Lower leg skin (tissue), 4 donors: ENCODE data around the gene TTC4. TPM values are rescaled to one million over a fixed set of nuclear protein-coding genes. Genes with fewer than 3 reads are reported as not detected.
A peak's percentile ranks its signal among the peaks of the same experiment; 100 is the strongest.

ENCODE experiments used
- DNase-seq, 2 donors: peaks; one replicate each; pipeline ENCODE4 v3.0.0-alpha.2; 2019; ENCODE audit warnings: low spot score in 2 of 2
- H3K4me3 ChIP-seq: fragments of 200-600 bp; sonication (generic); 2 replicates; pipeline ENCODE4 v1.5.1; 2017; ENCODE audit warnings: mild to moderate bottlenecking, low read depth; ENCODE audit not compliant: poor library complexity, severe bottlenecking
- CTCF ChIP-seq, 3 donors: fragments of 450-650 bp; IDR thresholded peaks; one replicate each; pipeline ENCODE4 v1.5.1; 2016; ENCODE audit warnings: antibody characterized with exemption in 3 of 3, mild to moderate bottlenecking in 3 of 3, moderate library complexity in 2 of 3
- POLR2A ChIP-seq, 2 donors: fragments of 450-650 bp; IDR thresholded peaks; one replicate each; pipeline ENCODE4 v1.6.1; 2016 to 2017; ENCODE audit warnings: antibody characterized with exemption in 2 of 2, mild to moderate bottlenecking in 1 of 2, moderate library complexity in 1 of 2
- WGBS, 2 donors: methylation state at CpG; one replicate each; pipeline ENCODE4 v1.1.5; 2018; 5-methylcytosine and 5-hydroxymethylcytosine counted together
- intact Hi-C: fragments of 100-400 bp; cut with DNase I; formaldehyde crosslinking; loops from one replicate; pipeline ENCODE4 v1.15.0; 2023; ENCODE audit warnings: low total_unique reads
- total RNA-seq, 4 donors: library from RNA; depleted of rRNA; stranded (reverse); fragments of >200 nt; gene quantifications; one replicate each; pipeline ENCODE4 v1.1.0, GENCODE V29; 2016

The TTC4 gene
- total RNA-seq, 4 donors from 2014 or later = 15.7 to 21.2 (median 18.3) TPM

GRCh38 chr1:54711536-54711935 lies 4.1 kb upstream of the TTC4 start:
- TF ChIP-seq POLR2A (IDR thresholded peaks at IDR 0.05) = no peak
- no peak for TF ChIP-seq CTCF (IDR thresholded peaks at IDR 0.05)
- peak in 1 of 2 donors; percentile 77 for DNase-seq
- intact Hi-C loops = no loop called here
- no peak overlapping the region for H3K4me3 ChIP-seq
- 93 to 94% methylated on average over 10 of the region's 10 CpGs for WGBS, 2 donors

- 85 to 93% methylated on average over 7 of the region's 7 CpGs for WGBS, 2 donors
- intact Hi-C loops = no loop called here
- DNase-seq = peak in 1 of 2 donors; percentile 83
- TF ChIP-seq CTCF (IDR thresholded peaks at IDR 0.05) (no peak), POLR2A (IDR thresholded peaks at IDR 0.05) (no peak)
- peak overlapping the region; percentile 83 for H3K4me3 ChIP-seq
Measured at GRCh38 chr1:54714881-54715492, 674 bp upstream of the TTC4 start.

- no peak for DNase-seq
- TF ChIP-seq POLR2A (IDR thresholded peaks at IDR 0.05) (no peak), CTCF (IDR thresholded peaks at IDR 0.05) (no peak)
- 35 to 36% methylated on average over 8 of the region's 8 CpGs for WGBS, 2 donors
- peak overlapping the region; percentile 83 for H3K4me3 ChIP-seq
- intact Hi-C loops = no loop called here
Measured at GRCh38 chr1:54716299-54717047, 812 bp downstream of the TTC4 start.

- no peak for DNase-seq
- no peak overlapping the region for H3K4me3 ChIP-seq
- intact Hi-C loops = no loop called here
- TF ChIP-seq CTCF (IDR thresholded peaks at IDR 0.05) (no peak), POLR2A (IDR thresholded peaks at IDR 0.05) (no peak)
Measured at GRCh38 chr1:54721719-54722118, 6.1 kb downstream of the TTC4 start.

DNA sequence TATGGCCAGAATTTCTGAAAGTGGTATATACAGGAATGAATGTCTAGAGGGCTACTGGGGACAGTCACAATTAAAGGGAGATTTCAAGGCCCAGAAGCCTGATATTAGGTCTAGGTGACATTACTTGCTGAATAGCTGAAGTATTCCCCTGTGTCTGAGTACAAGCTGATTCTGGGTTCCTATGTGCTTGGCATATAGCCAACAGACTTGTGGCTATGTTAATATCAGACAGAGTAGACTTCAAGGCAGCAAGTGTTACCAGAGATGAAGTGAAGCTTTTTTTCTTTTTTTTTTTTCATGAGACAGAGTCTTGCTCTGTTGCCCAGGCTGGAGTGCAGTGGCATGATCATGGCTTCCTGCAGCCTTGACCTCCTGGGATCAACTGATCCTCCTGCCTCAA lies 8.3 kb downstream of the TTC4 start:
- no peak for TF ChIP-seq CTCF (IDR thresholded peaks at IDR 0.05)
- no peak for TF ChIP-seq POLR2A (IDR thresholded peaks at IDR 0.05)
- no peak for DNase-seq
- no peak overlapping the region for H3K4me3 ChIP-seq
- intact Hi-C loops = no loop called here
